SH-SY5Y (cell line): ENCODE measurements around the gene BDH2.

Experiments used
- GATA2 ChIP-seq: IDR thresholded peaks from 2 replicates; pipeline ENCODE4 v1.6.1; 2011; ENCODE audit warnings: mild to moderate bottlenecking, low read depth, low read length
- GATA3 ChIP-seq: IDR thresholded peaks from 2 replicates; pipeline ENCODE4 v1.6.1; 2011; ENCODE audit warnings: low read depth, mild to moderate bottlenecking, low read length, moderate library complexity

DNA sequence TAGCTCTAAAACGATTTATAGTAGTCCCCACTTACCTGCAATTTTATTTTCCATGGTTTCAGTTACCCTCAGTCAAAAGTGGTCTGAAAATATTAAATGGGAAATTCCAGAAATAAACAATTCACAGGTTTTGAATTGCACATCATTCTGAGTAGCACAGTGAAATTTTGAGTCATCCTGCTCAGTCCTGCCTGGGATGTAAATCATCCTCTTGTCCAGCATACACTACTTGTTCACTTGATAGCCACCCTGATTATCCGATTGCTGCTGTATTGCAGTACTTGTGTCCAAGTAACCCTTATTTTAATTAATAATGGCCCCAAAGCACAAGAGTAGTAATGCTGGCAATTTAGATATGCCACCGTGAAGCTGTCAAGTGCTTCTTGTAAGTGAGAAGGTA is 23.5 kb upstream of the BDH2 start:
- TF ChIP-seq GATA3: no peak
- no peak for TF ChIP-seq GATA2
